Measurements from ENCODE around the gene KCNJ4.
"Not testable (repeated sequence)": the region's sequence is repeated elsewhere in the genome, so short reads cannot be mapped to it uniquely, and the experiment has no call there.

The KCNJ4 gene

GRCh38 chr22:38406617-38407016 lies 48.4 kb downstream of the KCNJ4 start:
- DNase-seq, result no peak

- DNase-seq, result no peak
Observed at GRCh38 chr22:38404419-38404818, 50.6 kb downstream of the KCNJ4 start.

GRCh38 chr22:38403812-38404211 lies 51.2 kb downstream of the KCNJ4 start:
- DNase-seq, result peak; percentile 92

- no peak for DNase-seq
Observed at GRCh38 chr22:38402204-38402603, 52.8 kb downstream of the KCNJ4 start.

- DNase-seq, result no peak
Observed at GRCh38 chr22:38401336-38402084, 53.5 kb downstream of the KCNJ4 start.

- DNase-seq, result peak; percentile 21
Observed at GRCh38 chr22:38400256-38400655, 54.7 kb downstream of the KCNJ4 start.

DNA sequence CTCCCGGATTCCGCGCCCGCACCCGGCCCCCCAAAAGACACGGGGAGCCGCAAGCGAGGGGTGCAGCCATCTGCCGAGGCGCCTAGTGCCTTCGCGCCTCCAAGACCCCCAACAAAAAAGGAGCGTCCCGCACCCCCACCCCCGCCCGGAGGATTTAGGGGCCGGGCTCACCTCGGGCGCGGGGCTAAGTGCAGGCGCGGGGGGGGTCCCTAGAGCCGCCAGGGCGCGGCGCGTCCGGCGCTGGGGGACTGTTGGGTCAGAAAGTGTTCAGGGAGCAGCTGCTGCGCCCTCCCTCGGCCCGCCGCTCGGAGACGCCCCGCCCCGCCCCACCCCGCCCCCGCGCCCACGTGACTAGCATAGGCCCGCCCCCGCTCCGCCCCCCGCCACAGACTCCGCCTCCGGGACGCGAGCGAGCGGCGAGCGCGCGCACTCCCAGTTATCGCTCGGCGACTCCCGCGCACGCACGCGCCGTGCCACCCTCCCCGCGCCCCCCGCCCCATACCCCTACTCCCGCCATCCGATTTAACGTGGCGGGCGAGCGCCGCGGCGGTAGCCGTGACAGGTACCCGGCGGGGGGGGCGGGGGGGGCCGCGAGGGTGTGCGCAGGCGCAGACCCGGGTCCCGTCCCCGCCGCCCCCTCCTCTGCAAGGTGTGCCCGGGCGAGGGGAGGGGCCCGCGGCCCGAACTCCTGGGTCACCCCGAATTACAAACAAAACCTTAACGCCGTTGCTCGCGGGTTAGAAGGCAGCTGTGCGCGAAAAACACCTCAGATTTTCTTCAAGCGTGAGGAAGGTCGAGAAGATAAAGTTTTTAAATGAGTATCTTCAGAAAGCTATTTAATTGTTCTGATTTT lies 56.2 kb downstream of the KCNJ4 start:
- DNase-seq, result peak; percentile 67

DNA sequence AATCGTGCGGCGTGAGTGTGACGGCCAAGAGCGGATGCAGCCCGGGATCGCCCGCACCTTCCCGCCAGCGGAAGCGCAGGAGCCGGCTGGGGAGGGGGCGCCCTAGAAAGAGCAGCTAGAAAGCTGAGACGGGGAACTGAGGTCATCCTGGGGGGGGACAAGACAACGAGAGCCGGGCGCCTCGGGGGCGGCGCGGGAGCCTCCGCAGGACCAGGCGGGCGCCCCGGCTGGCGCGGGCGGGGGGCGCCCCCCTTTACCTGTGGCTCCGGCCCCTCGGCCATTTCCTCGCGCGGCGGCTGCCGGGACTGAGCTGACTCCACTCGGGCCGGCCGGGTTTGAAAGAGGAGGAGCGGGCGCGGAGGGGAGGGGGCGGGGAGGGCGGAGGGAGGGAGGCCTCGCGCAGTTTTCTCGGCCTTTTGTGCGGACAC lies 56.8 kb downstream of the KCNJ4 start:
- peak; percentile 9 for DNase-seq

DNA sequence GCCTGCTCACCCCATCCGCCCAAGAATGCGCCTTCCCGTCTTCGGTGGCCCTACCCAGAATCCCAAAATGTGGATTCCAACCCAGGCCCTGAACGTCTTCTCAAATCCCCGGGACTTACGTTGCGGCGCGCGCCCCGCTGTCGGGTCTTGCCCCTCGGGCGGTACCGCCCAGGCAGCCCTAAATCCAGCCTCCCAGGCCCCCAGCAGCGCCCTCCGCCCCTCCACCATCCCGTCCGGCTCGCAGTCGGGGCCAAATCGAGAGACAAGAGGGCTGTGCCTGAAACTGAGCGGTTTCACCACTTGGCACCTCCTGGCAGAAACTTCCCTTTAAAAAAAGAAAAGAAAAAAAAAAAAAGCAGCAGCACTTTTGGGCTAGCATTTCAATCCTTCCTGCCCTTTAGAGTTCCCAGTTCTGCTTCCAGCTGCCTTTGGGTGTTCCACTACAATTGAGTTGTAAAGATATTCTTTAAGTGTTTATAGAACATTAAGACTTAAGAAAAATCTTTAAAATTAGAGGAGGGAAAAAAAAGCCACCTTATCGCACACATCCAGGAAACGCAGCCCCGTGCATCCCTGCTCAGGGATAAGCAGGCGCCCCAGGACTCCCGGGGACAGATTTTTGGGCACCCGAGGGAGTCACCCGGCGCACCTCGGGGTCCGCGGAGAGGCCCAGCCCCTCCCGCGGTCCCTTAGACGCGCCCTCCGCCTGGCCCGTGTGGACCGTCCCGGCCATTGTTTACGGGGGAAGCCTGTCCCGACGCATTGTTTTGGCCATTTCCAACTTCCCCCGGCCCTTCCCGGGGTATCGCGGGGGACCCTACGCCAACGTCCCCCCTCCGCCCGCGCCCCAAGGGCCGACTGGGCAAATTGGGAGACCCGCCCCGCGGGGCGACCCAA lies 57.6 kb downstream of the KCNJ4 start:
- DNase-seq, result no peak

- not testable (repeated sequence) for DNase-seq
Observed at GRCh38 chr22:38396440-38397069, 58.4 kb downstream of the KCNJ4 start.

DNA sequence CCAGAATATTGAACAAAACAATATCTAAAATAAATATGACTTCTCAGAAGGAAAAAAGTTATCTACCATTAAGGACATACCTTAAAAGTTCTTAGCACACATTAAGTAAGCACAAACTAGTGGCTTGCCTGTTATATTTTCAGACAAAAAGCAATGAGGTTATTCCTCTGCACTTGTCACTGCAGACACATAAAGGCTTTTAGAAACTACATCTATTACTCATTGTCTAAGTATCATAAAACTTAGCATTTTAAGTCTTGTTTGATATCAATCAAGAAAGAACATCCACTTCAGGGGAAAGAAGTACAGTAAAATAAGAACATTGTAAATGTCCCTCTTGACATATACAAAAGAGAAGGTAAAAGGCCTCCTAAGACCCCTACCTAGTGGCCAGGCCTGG lies 59.1 kb downstream of the KCNJ4 start:
- DNase-seq, result not testable (repeated sequence)

DNA sequence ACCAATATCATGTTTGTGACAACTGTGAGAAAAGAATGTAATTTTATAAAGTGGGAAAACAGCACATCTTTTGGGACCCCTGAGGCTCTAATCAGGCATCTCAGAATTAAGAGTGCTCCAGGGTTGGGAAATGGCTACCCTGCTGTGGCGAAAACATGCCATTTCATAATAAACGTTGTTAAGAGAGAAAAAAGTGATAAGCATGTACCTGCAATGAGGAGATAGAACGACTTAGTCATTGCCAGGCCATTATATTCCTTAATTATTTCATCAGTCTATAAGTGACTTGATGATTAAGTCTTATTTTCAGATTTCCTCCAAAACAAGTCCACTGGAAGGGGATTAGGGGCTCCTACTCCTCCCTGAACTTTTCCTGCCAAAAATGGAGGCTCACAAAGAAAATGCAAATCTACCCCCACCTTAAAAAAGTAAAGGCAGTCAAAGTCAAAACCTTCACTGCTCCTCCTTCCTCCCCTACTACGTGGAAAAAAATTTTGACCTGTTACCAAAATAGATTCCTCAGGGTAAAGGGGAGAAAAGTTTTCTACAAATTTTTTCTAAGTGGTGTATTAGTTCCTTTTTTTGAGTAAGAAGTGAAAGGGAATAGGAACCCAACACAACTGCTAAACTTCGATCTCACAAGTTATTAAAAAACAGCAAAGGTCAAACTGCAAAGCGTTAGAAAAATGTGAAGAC lies 59.9 kb downstream of the KCNJ4 start:
- DNase-seq, result not testable (repeated sequence)

- DNase-seq, result not testable (repeated sequence)
Observed at GRCh38 chr22:38389428-38389818, 65.6 kb downstream of the KCNJ4 start.

GRCh38 chr22:38388506-38389427 lies 66.2 kb downstream of the KCNJ4 start:
- not testable (repeated sequence) for DNase-seq

GRCh38 chr22:38386918-38387317 lies 68.1 kb downstream of the KCNJ4 start:
- DNase-seq, result not testable (repeated sequence)

DNA sequence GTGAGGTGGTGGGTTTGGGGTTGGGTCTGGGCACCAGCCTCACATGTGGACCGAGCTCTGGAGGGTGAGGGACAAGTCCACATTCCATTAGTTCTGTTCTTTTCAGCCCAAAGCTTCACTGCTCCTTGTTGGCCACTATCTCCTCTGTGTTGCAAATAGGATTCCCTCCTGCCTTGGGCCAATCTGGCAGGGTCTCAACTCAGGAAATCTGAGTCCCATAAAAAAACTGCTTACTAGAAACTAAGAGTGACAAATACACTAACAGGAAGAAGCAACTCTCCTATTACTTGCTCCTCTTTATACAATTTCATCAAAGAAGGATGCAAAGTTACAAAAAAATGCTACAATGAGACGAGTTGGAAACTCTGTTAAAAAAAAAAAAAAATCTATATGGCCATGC lies 71.6 kb downstream of the KCNJ4 start:
- DNase-seq, result no peak

DNA sequence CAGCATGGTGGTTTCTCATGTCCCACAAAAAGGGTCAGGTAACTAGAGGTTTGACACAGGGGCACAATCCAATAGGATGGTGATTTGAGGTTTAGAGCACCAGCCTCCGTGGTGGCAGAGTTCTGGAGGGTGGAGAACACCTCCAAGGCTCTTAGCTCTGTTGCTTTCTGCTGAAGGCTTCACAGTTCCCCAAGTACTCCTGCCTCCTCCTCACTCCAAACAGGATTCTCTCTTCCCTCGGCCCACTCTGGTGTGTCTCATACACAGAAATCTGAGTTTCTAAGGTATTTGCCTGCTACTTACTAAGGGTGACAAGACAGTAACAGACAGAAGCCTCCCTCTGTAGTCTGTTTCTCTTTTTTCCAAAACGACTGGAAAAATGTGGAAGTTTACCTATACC lies 73.6 kb downstream of the KCNJ4 start:
- not testable (repeated sequence) for DNase-seq
